WI38 (cell line): ENCODE results near the gene ADIPOQ.

Experiments used
- H3K4me3 ChIP-seq: 2 replicates; pipeline ENCODE4 v1.5.1; 2011; ENCODE audit warnings: low read depth, mild to moderate bottlenecking, control low read depth, low read length
- TF ChIP-seq, protein P1 (sequence below): IDR thresholded peaks from 2 replicates; pipeline ENCODE4 v1.5.1; 2012; ENCODE audit warnings: low read depth, mild to moderate bottlenecking, control low read depth, low read length

ADIPOQ gene

DNA sequence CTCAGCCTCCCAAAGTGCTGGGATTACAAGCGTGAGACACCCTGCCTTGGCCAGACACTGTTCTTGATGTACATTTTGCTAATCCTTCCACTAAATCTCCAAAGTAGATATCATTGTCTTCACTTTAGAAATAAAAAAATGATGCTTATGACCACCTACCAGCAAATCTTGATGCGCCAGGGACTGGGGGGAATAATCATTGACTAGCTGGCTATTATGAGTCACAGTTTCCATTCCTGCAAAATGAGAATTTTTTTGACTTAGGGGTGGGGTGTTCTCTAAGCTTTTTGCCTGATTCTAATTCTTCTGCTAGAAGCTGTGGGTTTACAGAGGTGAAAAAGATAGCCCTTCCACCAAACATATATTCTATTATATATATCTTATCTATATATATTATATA lies 19.1 kb upstream of the ADIPOQ start:
- TF ChIP-seq, protein P1, sequence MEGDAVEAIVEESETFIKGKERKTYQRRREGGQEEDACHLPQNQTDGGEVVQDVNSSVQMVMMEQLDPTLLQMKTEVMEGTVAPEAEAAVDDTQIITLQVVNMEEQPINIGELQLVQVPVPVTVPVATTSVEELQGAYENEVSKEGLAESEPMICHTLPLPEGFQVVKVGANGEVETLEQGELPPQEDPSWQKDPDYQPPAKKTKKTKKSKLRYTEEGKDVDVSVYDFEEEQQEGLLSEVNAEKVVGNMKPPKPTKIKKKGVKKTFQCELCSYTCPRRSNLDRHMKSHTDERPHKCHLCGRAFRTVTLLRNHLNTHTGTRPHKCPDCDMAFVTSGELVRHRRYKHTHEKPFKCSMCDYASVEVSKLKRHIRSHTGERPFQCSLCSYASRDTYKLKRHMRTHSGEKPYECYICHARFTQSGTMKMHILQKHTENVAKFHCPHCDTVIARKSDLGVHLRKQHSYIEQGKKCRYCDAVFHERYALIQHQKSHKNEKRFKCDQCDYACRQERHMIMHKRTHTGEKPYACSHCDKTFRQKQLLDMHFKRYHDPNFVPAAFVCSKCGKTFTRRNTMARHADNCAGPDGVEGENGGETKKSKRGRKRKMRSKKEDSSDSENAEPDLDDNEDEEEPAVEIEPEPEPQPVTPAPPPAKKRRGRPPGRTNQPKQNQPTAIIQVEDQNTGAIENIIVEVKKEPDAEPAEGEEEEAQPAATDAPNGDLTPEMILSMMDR: no peak
- H3K4me3 ChIP-seq: no peak overlapping the region

DNA sequence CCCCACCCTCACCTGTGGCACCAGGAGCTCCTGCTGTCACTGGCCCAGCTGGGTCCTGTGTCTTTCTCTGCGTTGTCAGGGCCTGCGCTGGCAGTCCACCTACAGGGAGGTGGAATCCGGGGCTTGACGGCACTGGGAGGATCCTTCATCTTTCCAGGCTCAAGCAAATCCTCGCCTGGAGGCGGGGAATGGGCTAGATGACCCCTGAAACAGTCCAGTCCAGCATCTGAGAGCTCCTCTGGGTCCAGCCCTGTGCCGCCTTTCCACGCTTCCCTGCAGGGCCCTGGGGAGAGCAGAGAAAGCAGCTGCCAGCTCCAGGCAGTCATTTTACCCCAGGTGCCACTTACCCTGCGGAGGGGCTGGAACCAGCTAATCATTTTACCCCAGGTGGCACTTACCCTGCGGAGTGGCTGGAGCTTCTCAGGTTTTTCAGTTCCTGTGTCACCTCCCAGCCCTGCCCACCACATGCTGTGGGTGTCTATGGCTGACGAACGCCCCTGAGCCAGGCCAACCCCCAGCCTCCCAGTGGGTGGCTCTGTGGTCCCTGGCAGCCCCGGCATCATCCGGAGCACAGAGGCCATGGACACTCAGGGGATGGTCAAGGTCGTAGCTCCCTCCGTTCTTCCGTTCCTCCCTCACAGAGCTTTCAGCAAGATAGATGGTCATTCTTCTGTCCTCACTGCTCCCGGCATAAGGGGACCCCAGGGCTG lies 17.9 kb upstream of the ADIPOQ start:
- H3K4me3 ChIP-seq: no peak overlapping the region
- TF ChIP-seq, protein P1: no peak

DNA sequence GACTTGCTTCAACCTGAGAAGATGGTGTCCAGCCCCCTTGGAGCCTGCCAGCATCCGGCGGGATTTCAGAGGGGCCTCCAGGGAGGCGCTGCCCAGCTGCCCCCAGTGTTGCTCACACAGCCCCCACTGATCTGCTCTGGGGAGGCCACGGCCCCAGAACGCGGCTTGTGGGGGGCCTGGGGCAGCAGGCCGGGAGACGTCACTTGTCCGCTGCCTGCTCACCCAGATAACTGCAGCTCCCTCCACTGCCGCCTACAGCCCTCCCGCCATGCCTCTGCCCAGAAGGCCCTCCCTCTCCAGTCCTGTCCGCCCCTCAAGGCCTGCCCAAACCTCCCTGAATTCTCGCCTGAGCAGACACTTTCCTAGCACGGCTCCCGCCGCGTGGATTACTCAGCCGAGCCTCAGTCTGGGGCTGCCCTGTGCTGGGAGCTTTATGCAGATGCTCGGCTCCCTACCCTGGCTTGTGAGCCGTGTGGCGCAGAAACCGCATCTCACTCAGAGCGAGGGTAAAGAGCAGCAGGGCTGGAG lies 17.2 kb upstream of the ADIPOQ start:
- H3K4me3 ChIP-seq: no peak overlapping the region
- TF ChIP-seq, protein P1: no peak

DNA sequence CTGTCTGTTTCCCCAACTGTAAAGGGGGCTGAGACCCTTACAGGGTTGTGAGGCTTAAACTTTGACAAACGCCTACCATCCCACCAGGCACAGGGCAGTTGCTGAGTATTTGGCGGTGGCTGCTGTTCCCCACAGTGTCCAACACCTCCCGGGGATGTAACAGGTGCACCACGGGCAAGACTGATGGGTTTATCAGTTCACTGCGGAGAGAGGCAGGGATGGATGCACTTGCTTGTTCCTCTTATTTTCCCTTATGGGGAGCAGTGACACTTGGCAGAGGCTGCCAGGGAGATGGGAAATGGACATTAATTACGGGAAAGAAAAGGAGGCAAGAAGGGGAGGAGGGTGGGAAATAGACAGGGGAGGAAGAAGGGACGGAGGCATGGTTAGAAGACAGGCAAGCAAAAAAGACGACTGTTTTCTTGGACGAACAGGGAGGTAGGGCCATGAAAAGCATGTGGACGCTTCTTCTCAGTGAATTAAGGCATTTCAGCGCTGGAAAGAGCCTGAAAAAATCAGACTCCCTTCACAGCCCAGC lies 16.6 kb upstream of the ADIPOQ start:
- TF ChIP-seq, protein P1: no peak
- no peak overlapping the region; the same call in 1 of the 2 replicates for H3K4me3 ChIP-seq

DNA sequence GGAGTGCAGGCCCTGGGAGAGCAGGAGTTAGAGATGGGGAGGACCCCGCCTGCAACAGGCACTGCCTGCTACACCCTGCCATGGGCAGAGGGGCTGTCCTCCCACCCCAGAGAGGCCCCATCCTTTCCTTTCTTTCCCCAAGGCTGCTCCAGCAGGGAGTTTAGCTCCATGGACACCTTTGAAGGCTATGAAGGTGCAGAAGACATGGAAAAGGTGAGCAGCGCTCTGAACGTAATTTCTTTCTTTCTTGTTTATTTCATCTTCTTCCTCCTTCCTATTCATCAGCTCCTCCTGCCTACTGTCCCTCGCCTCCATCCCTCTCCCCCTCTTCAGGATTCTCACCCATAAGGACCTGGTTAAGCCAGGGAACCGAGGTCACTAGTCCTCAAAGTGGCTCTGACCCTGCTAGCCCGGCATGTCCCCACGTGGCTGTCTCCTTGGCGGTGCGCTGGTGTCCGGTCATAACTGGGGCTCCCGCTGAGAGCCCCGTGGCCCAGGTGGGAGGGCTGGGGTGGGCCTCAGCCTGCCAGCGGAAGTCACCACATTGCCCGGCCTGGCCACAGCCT lies 16.0 kb upstream of the ADIPOQ start:
- TF ChIP-seq, protein P1: no peak
- H3K4me3 ChIP-seq: peak overlapping the region; percentile 67

DNA sequence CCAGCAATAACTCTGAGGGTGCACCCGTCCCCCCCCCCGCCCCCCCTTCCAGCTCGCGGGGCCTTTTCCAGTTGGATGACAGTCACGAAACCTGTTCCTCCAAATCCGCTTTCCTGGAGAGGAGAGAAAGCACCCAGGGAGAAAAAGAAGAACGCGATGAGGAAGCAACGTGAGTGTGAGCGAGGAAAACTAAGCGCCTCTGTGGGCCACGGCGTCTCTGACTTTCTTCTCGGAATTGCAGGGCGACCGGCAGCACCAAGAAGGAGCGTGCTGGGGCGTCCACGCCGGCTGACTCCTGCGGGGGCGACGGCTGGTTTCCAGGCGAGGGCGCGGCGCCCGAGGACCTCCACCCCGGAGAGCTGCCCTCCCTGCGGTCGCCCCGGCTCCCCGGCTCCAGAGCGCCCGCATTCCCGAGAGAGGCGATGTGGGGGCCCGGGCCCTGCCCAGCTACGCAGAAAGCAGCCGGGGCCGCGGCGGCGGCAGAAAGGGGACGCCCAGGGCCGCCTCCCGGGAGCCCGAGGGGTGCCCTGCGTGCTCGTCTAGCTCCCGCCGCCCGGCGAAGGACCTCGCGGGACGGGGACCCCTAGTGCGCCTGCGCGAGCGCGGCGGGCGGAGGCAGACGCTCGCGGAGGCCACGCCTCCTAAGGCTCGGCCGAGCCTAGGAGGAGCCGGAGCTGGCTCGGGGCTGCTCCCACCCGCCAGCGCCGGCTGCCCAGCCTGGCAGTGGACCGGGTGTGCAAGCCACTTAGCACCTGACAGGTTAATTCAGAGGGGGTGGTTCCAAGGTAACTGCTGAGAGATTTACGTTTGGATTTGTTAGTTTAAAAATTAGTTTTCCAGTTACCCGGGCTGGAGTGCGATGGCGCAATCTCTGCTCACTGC lies 15.3 kb upstream of the ADIPOQ start:
- TF ChIP-seq, protein P1: no peak
- H3K4me3 ChIP-seq: peak overlapping the region; percentile 67
